Caco-2 (cell line): Measurements from ENCODE around the gene MAB21L3. TPM values are rescaled to one million over a fixed set of nuclear protein-coding genes. Genes with fewer than 3 reads are reported as not detected.
"Not testable (repeated sequence)": the region's sequence is repeated elsewhere in the genome, so short reads cannot be mapped to it uniquely, and the experiment has no call there.

Experiments used
- BruUV-seq: library from RNA; stranded (reverse); fragments of 400-500 nt; replicated peaks from 2 replicates; lab custom pipeline; 2021; lab: Mats Ljungman, UMichigan
- CTCF ChIA-PET: fragments of 300-600 bp; sonication (Branson Sonifier 250); formaldehyde crosslinking; loops from one replicate; lab custom pipeline; 2022; ENCODE audit warnings: antibody characterized with exemption; lab: Charles Lee
- POLR2A ChIA-PET: fragments of 300-600 bp; sonication (Branson Sonifier 250); formaldehyde crosslinking; loops from one replicate; lab custom pipeline; 2022; ENCODE audit warnings: antibody characterized with exemption; lab: Charles Lee
- DNase-seq, 2 experiments: peaks; one replicate each; pipeline versions ENCODE4 v3.0.0 to v3.0.0-alpha.2; 2020 to 2022
- H3K27me3 ChIP-seq: replicated peaks from 2 replicates; pipeline ENCODE4 v1.6.0; 2011; ENCODE audit warnings: low read length; ENCODE audit not compliant: control insufficient read depth, insufficient read depth
- H3K36me3 ChIP-seq: 2 replicates; pipeline ENCODE4 v1.5.1; 2011; ENCODE audit warnings: low read length; ENCODE audit not compliant: control insufficient read depth, insufficient read depth
- H3K4me1 ChIP-seq: fragments of 250-450 bp; sonication (Bioruptor Pico); 2 replicates; pipeline ENCODE4 v1.5.1; 2020; ENCODE audit warnings: mild to moderate bottlenecking
- H3K4me3 ChIP-seq: 2 replicates; pipeline ENCODE4 v1.5.1; 2011; ENCODE audit warnings: low read depth, mild to moderate bottlenecking, control low read depth, low read length
- H3K9me3 ChIP-seq: fragments of 250-450 bp; sonication (Bioruptor Pico); 2 replicates; pipeline ENCODE4 v1.5.1; 2020; ENCODE audit warnings: mild to moderate bottlenecking, moderate library complexity
- H3K27ac Mint-ChIP-seq: one replicate; pipeline ENCODE4 v1.8.0; 2022; ENCODE audit warnings: mixed read lengths; ENCODE audit not compliant: unreplicated experiment
- H3K27me3 Mint-ChIP-seq: one replicate; pipeline ENCODE4 v1.8.0; 2022; ENCODE audit warnings: mixed read lengths; ENCODE audit not compliant: insufficient read depth, unreplicated experiment
- H3K36me3 Mint-ChIP-seq: one replicate; pipeline ENCODE4 v1.8.0; 2022; ENCODE audit warnings: mild to moderate bottlenecking, mixed read lengths; ENCODE audit not compliant: insufficient read depth, unreplicated experiment
- H3K4me1 Mint-ChIP-seq: one replicate; pipeline ENCODE4 v1.8.0; 2022; ENCODE audit warnings: low read depth, mixed read lengths; ENCODE audit not compliant: unreplicated experiment
- H3K4me3 Mint-ChIP-seq: one replicate; pipeline ENCODE4 v1.8.0; 2022; ENCODE audit warnings: mild to moderate bottlenecking, moderate library complexity, mixed read lengths; ENCODE audit not compliant: unreplicated experiment
- H3K9me3 Mint-ChIP-seq: one replicate; pipeline ENCODE4 v1.8.0; 2022; ENCODE audit warnings: mixed read lengths; ENCODE audit not compliant: unreplicated experiment
- intact Hi-C: fragments of 100-400 bp; cut with micrococcal nuclease; formaldehyde crosslinking; loops from one replicate; pipeline ENCODE4 v1.10.0; 2022; ENCODE audit not compliant: unreplicated experiment
- total RNA-seq: library from RNA; stranded (reverse); gene quantifications from 2 replicates; pipeline ENCODE4 v1.2.3, GENCODE V29; 2022
- TF ChIP-seq, protein P1 (sequence below), 2 experiments: fragments of 200-600 bp in 1 of 2; IDR thresholded peaks; 1 replicate in 1 of 2; 2 replicates in 1 of 2; pipeline versions ENCODE4 v1.5.1 to v1.8.0; 2011 to 2022; ENCODE audit warnings: antibody characterized with exemption in 1 of 2, control low read depth in 1 of 2, inconsistent platforms in 1 of 2, low read depth in 1 of 2, low read length in 1 of 2, mild to moderate bottlenecking in 1 of 2, moderate library complexity in 1 of 2; ENCODE audit not compliant: insufficient read depth in 1 of 2, severe bottlenecking in 1 of 2, unreplicated experiment in 1 of 2

Gene MAB21L3
- total RNA-seq, 1 experiment from 2014 or later: 0.66 TPM

DNA sequence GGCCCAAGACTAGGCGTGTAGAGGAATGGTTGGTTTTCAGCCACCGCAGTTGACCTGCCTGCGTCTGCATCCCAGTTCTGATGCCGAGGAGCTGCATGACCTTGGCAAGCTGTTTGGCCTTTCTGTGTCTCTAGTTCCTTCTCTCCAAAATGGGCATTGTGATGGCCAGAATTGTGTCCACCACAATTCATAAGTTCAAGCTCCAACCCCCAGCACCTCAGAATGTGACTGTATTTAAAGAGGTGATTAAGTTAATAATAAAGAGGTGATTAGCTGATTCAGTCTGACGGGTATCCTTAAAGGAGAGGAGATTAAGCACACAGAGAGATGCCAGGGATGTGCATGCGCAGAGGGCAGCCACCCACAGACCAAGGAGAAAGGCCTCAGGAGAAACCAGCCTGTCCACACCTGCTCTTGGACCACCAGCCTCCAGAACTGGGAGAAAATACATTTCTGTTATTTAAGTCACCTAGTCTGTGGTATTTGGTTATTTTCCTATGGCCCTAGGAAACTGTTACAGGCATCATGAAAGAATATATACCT is 28.5 kb downstream of the MAB21L3 start:
- H3K9me3 ChIP-seq: peaks cover 7% of the 10 kb centered on the region
- no peaks in the 10 kb centered on the region for H3K4me1 ChIP-seq
- H3K36me3 ChIP-seq: no peaks in the 10 kb centered on the region
- no peak overlapping the region for H3K4me3 ChIP-seq
- ChIA-PET CTCF (interaction anchor here (0.6 to 2.6 kb wide), 16 partner anchors 8 to 363 kb away, joined by 3 to 71 read pairs (median 6); partner anchors contain the start of gene ATP1A1), POLR2A (no interaction called here)
- Mint-ChIP-seq H3K36me3 (no peaks in the 10 kb centered on the region), H3K27me3 (no peaks in the 10 kb centered on the region), H3K9me3 (peaks cover 16% of the 10 kb centered on the region), H3K27ac (no peak overlapping the region), H3K4me3 (no peak overlapping the region), H3K4me1 (peaks cover 2% of the 10 kb centered on the region)
- no peaks in the 10 kb centered on the region for H3K27me3 ChIP-seq
- DNase-seq: no peak
- TF ChIP-seq, protein P1, sequence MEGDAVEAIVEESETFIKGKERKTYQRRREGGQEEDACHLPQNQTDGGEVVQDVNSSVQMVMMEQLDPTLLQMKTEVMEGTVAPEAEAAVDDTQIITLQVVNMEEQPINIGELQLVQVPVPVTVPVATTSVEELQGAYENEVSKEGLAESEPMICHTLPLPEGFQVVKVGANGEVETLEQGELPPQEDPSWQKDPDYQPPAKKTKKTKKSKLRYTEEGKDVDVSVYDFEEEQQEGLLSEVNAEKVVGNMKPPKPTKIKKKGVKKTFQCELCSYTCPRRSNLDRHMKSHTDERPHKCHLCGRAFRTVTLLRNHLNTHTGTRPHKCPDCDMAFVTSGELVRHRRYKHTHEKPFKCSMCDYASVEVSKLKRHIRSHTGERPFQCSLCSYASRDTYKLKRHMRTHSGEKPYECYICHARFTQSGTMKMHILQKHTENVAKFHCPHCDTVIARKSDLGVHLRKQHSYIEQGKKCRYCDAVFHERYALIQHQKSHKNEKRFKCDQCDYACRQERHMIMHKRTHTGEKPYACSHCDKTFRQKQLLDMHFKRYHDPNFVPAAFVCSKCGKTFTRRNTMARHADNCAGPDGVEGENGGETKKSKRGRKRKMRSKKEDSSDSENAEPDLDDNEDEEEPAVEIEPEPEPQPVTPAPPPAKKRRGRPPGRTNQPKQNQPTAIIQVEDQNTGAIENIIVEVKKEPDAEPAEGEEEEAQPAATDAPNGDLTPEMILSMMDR (IDR thresholded peaks at IDR 0.05; ENCODE audit: insufficient read depth in 1 of 2, low read depth in 1 of 2, low read length in 1 of 2, severe bottlenecking in 1 of 2, unreplicated experiment in 1 of 2): no peak
- BruUV-seq: no TSS peak
- intact Hi-C loops: loop anchor here (1.0 to 10.0 kb wide), 4 partner anchors 65 to 360 kb away; no protein-coding TSS in a partner anchor

DNA sequence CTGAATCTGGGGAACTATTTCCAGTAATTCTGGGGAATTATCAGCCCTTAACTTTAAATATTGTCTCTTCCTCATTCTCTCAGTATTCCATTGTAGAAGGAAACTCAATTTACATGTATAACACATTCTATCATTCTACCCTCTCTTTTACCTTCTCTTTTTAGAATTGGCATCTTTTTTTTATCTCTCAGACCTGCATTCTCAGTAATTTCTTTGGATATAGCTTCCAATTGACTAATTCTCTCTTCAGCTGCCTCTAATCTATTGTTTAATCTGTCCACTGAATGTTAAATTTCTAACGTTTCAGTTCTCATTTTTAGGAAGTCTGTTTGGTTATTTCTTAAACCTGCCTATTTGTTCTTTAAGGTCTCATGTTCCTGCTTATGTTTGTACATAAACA is 33.0 kb downstream of the MAB21L3 start:
- H3K36me3 Mint-ChIP-seq: no peaks in the 10 kb centered on the region
- H3K27ac Mint-ChIP-seq: no peak overlapping the region
- H3K9me3 Mint-ChIP-seq: peaks cover 16% of the 10 kb centered on the region
- ChIA-PET POLR2A (no interaction called here), CTCF (interaction anchor here (1.5 kb wide), 1 partner anchor 341 kb away, joined by 6 read pairs; no protein-coding TSS in a partner anchor)
- TF ChIP-seq, protein P1 (IDR thresholded peaks at IDR 0.05; ENCODE audit: insufficient read depth in 1 of 2, low read depth in 1 of 2, low read length in 1 of 2, severe bottlenecking in 1 of 2, unreplicated experiment in 1 of 2): no peak
- no peaks in the 10 kb centered on the region for H3K4me1 Mint-ChIP-seq
- intact Hi-C loops: no loop called here
- DNase-seq: no peak
- Histone ChIP-seq H3K4me3 (no peak overlapping the region), H3K9me3 (peaks cover 7% of the 10 kb centered on the region), H3K4me1 (0 out of 2 replicates have a peak, but pooled peaks cover 6% of the 10 kb centered on the region), H3K36me3 (no peaks in the 10 kb centered on the region), H3K27me3 (no peaks in the 10 kb centered on the region)
- no peaks in the 10 kb centered on the region for H3K27me3 Mint-ChIP-seq
- no peak overlapping the region for H3K4me3 Mint-ChIP-seq
- BruUV-seq: no TSS peak

DNA sequence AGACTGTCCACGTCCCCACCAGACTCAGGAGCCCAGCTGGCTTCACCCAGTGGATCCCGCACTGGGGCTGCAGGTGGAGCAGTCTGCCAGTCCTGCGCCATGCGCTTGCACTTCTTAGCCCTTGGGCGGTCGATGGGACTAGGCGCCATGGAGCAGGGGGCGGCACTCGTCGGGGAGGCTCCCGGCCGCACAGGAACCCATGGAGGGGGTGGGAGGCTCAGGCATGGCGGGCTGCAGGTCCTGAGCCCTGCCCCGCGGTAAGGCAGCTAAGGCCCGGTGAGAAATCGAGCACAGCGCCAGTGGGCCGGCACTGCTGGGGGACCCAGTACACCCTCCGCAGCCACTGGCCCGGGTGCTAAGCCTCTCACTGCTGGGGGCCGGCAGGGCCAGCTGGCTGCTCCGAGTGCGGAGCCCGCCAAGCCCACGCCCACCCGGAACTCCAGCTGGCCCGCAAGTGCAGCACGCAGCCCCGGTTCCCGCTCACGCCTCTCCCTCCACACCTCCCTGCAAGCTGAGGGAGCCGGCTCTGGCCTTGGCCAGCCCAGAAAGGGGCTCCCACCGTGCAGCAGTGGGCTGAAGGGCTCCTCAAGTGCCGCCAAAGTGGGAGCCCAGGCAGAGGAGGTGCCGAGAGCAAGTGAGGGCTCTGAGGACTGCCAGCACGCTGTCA is 35.4 kb downstream of the MAB21L3 start:
- ChIA-PET POLR2A (interaction anchor here (0.5 kb wide), 1 partner anchor 840 kb away, joined by 4 read pairs; no protein-coding TSS in a partner anchor), CTCF (interaction anchor here (0.6 kb wide), 1 partner anchor 188 kb away, joined by 3 read pairs; no protein-coding TSS in a partner anchor)
- H3K4me3 Mint-ChIP-seq, DNase-seq, H3K4me3 ChIP-seq, intact Hi-C loops, BruUV-seq, H3K27me3 Mint-ChIP-seq, H3K9me3 ChIP-seq, H3K4me1 Mint-ChIP-seq, H3K36me3 ChIP-seq, H3K36me3 Mint-ChIP-seq, H3K27me3 ChIP-seq: not testable (repeated sequence)
- peaks cover 10% of the 10 kb centered on the region; the same call in 1 of the 2 replicates for H3K4me1 ChIP-seq
- peaks cover 16% of the 10 kb centered on the region for H3K9me3 Mint-ChIP-seq
- H3K27ac Mint-ChIP-seq: peak overlapping the region; percentile 82
